ENCODE measurements around the gene RERE.

The RERE gene

DNA sequence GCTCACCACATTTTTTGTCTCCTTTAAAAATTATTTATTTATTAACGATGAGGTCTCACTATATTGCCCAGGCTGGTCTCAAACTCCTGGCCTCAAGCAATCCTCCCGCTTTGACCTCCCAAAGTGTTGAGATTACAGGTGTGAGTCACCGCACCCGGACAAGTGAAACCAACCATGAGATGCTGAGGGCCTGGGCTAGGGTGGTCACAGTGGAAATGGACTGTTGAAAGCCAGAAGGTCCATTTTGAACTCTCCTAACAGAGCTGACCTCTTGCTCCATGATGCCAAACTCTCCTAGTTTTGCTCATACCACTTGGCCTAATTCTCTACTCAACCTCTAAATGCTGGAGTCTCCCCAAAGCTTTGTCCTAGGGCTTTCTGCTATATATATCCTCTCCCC is 390.4 kb downstream of the RERE start:
- DNase-seq (ENCODE audit: low read depth in 3 of 3), result no peak

- DNase-seq (ENCODE audit: low read depth in 3 of 3), result no peak
Measured at GRCh38 chr1:8425781-8426161, 391.7 kb downstream of the RERE start.

GRCh38 chr1:8425150-8425780 is 392.2 kb downstream of the RERE start:
- DNase-seq (ENCODE audit: low read depth in 3 of 3), result no peak

- DNase-seq (ENCODE audit: low read depth in 3 of 3), result no peak
Measured at GRCh38 chr1:8424539-8425116, 392.8 kb downstream of the RERE start.

DNA sequence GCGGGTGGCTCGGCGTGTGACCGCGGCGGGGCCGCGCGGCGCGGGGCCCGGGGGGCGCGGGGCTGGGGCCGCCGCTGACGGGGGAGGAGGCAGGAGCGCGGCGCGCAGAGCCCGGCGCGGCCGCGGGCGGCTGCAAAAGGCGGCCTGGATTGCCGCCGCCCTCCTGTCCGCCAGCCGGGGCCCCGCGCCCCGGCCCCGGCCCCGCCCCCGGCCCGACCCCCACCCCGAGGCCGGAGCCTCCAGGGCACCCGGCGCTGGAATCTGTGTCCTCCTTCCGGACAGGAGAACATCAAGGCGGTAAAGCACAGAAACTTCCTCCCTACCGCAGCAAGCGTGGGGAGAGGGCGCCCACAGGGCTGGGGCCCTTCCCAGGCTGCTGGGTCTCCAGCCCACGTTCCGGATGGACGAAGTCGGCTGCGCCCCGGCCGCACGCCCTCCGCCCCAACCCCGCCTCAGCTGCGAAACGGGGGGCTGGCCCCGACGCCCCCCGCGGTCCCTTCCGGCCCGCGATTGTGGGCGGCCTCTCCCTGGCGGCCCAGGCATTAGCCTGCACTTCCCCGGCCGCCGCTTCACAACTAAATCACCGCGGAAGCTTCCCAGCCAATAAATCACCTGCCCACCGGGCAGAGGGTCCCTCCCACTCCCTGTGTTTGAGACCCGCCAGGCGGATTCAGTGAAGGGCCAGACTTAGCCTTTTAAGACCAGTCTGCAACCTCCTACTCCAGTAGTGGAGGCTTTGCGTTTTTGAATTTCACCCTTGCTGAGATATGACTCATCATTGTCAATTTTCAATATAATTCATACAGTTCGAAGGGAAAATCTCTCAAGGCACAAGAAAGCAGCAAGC is 393.5 kb downstream of the RERE start:
- DNase-seq (ENCODE audit: low read depth in 3 of 3), result peak in 2 of 3 experiments; percentile 24 to 47

- peak in 2 of 3 experiments; percentile 25 to 39 for DNase-seq (ENCODE audit: low read depth in 3 of 3)
Measured at GRCh38 chr1:8423269-8423691, 394.2 kb downstream of the RERE start.

- DNase-seq (ENCODE audit: low read depth in 3 of 3), result no peak
Measured at GRCh38 chr1:8422510-8423268, 394.8 kb downstream of the RERE start.

GRCh38 chr1:8421721-8422120 is 395.7 kb downstream of the RERE start:
- no peak for DNase-seq (ENCODE audit: low read depth in 3 of 3)

- DNase-seq (ENCODE audit: low read depth in 3 of 3), result no peak
Measured at GRCh38 chr1:8420318-8420717, 397.1 kb downstream of the RERE start.

DNA sequence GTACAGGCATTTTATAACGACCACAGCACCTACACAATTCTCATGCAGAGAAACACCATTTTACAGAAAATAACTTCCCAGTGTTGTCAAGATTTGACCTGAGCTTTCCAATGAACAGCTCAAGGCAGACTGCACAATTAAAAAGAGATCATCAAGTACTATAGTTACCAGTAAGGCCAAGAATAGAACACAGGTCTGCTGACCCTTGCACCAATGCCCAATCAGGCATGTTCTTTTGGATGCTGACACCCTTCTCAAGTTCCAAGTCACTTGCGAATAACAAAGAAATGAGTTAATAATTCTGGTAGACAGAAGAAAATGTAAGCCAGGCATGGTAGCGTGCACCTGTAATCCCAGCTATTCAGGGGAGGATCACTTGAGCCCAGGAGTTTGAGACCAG is 397.6 kb downstream of the RERE start:
- no peak for DNase-seq (ENCODE audit: low read depth in 3 of 3)

DNA sequence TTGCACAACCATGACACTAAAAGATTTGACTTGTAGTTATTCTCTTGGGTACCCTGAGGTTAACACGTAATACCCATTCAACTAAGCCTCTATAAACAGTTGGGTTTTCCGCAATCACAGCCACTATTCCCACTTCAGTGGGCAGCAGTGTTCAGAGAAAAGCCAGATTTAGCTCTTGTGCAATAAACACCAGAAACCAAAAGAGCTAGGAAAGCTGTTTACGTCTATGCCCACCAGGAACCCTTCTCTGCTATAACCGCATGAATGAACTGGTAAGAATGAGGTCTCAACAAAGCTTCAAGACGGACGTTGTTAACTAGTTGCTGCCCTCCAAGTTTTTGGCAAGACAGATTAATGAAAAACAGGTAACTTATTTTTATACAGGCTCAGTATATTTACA is 398.3 kb downstream of the RERE start:
- no peak for DNase-seq (ENCODE audit: low read depth in 3 of 3)

GRCh38 chr1:8418301-8418700 is 399.1 kb downstream of the RERE start:
- DNase-seq (ENCODE audit: low read depth in 3 of 3), result no peak

DNA sequence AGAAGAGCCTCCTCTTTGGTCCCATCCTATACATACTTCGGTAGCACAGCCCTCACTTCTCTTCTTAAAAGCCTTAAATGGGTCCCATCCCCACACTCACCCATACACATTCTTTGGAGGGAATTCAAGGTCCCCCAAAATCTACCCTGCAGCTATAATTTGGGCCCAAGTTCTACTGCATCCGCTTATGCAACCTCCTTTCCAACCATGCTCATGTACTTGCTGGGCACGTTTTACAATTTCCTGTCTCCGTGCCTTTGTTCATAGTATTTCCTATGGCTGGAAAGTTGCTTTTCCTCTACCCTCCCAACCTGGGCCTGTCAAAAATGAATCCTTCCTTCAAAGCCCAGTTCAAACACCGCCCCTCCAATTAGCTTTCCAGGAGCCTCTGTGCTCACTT is 399.8 kb downstream of the RERE start:
- DNase-seq (ENCODE audit: low read depth in 3 of 3), result no peak

DNA sequence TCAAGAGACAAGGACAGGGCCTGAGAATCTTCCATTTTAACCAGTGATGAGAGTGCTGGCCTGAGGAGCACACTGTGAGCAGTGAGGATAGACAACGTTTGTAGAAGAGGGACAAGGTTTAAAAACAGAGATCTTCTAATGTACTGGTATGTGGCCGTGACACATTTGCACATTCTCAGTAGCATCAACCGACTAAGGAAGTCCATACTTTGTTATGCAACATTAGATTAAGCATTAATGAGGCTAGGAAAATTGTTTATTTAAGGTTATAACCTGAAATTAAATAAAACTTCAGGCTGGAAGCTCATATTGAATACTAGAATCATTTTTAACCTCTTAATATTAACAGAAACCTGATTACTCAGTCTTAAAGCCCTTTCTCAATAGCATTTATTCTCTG is 400.6 kb downstream of the RERE start:
- DNase-seq (ENCODE audit: low read depth in 3 of 3), result no peak

DNA sequence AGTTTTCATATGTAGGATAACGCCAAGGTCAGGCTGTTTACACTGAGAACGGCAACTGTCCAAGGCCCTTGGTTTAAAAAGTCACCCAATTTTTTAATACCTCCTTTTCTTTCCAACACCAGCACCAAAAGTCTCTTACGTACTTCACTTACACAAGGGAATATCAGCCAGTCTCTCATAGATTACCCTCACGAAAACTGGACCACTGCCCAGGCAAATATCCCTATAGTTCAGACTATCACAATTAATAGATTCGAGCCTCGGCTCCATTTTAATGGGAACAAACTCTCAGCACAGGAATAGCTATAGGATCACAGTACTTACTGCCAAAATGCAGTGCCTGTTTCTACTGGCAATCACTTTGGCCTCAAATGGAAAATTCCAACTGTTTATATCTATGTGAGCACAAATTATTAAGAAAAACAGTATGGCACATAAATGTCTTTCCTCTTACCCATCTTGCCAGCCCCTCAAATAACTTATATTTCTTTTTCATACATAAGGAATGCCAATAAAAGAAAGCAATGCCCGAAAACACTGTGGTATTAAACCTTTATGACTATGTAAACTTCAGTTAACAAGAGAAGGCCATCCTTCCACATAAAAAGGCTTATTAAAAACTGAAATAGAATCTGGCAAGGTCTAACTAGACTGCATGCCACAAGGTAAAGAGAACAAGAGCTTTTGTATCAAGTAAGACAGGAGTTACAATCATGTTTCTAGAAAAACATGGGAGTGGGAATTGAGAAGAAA is 401.7 kb downstream of the RERE start:
- DNase-seq (ENCODE audit: low read depth in 3 of 3), result no peak

- no peak for DNase-seq (ENCODE audit: low read depth in 3 of 3)
Measured at GRCh38 chr1:8412183-8412831, 405.1 kb downstream of the RERE start.

GRCh38 chr1:8411803-8412182 is 405.6 kb downstream of the RERE start:
- DNase-seq (ENCODE audit: low read depth in 3 of 3), result no peak

GRCh38 chr1:8410791-8411190 is 406.6 kb downstream of the RERE start:
- no peak for DNase-seq (ENCODE audit: low read depth in 3 of 3)

GRCh38 chr1:8409606-8410005 is 407.8 kb downstream of the RERE start:
- no peak for DNase-seq (ENCODE audit: low read depth in 3 of 3)

DNA sequence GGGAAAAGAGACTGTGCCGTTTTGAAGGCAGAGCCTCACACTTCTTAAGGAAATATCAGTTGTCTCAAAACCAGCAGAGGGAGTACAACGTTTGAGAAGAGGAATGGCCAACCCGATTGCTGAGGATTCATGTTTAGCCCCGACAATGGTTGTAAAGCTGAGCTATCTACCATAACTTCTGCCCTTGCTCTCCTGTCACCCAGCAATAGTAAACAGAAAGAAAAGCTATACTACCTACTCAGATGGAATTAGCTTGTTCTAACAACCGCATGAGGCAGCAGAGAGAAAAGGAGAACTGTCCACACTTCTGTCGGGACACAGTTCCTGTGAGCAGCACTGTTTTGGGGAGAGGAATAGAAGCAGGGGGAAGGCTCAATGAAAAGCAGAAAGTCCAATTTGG is 408.3 kb downstream of the RERE start:
- DNase-seq (ENCODE audit: low read depth in 3 of 3), result no peak
